ENCODE results near the gene KLHL29. TPM values are rescaled to one million over a fixed set of nuclear protein-coding genes. Genes with fewer than 3 reads are reported as not detected.

Gene KLHL29
- polyA plus RNA-seq, 1 donor from 2014 or later: 42.4 TPM

DNA sequence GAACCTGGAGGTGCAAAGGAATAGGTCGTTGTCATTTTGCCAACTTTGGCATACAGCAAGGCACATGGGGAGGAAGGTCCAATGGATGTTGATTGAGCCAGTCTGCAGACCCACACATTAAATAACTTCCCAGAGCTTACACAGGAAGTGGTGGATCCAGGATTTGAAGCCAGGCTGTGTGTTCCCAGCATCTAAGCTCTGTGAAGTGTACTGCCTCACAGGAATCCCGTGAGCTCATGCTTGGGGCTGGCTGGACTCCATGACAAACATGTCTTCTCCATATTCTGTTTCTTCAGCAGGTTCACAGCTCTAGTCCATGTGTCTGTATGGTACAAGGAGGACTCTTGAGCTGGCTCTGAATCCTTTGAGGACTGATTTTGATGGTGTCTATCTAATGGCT is 63.9 kb downstream of the KLHL29 start:
- Histone ChIP-seq H3K4me3 (ENCODE audit: low read length) (no peak overlapping the region), H3K36me3 (ENCODE audit: insufficient read depth, low read length) (no peaks in the 10 kb centered on the region), H3K9me3 (ENCODE audit: low read length) (no peaks in the 10 kb centered on the region), H3K9ac (ENCODE audit: low read length) (no peak overlapping the region), H3K79me2 (replicated peaks; ENCODE audit: insufficient read depth, low read length) (no peaks in the 10 kb centered on the region), H2AFZ (ENCODE audit: low read depth, low read length) (no peak overlapping the region), H3K27ac (ENCODE audit: low read length) (no peak overlapping the region), H3K27me3 (ENCODE audit: insufficient read depth, low read depth, low read length) (no peaks in the 10 kb centered on the region), H3K9me2 (ENCODE audit: insufficient read depth, low read length) (no peaks in the 10 kb centered on the region), H3F3A (ENCODE audit: insufficient read depth, low read length, poor library complexity, severe bottlenecking) (no peaks in the 10 kb centered on the region), H4K20me1 (ENCODE audit: insufficient read depth) (no peaks in the 10 kb centered on the region), H3K4me2 (ENCODE audit: low read length) (no peak overlapping the region)
- TF ChIP-seq TAF1 (IDR thresholded peaks at IDR 0.05; ENCODE audit: low read depth) (no peak), RAD21 (conservative IDR thresholded peaks at IDR 0.05) (no peak), POLR2AphosphoS5 (IDR thresholded peaks at IDR 0.05) (no peak), EP300 (conservative IDR thresholded peaks at IDR 0.05; ENCODE audit: poor library complexity, severe bottlenecking) (no peak), SMC3 (conservative IDR thresholded peaks at IDR 0.05; ENCODE audit: poor library complexity) (no peak), MXI1 (conservative IDR thresholded peaks at IDR 0.05; ENCODE audit: poor library complexity, severe bottlenecking) (no peak)
- TF ChIP-seq, protein P1, sequence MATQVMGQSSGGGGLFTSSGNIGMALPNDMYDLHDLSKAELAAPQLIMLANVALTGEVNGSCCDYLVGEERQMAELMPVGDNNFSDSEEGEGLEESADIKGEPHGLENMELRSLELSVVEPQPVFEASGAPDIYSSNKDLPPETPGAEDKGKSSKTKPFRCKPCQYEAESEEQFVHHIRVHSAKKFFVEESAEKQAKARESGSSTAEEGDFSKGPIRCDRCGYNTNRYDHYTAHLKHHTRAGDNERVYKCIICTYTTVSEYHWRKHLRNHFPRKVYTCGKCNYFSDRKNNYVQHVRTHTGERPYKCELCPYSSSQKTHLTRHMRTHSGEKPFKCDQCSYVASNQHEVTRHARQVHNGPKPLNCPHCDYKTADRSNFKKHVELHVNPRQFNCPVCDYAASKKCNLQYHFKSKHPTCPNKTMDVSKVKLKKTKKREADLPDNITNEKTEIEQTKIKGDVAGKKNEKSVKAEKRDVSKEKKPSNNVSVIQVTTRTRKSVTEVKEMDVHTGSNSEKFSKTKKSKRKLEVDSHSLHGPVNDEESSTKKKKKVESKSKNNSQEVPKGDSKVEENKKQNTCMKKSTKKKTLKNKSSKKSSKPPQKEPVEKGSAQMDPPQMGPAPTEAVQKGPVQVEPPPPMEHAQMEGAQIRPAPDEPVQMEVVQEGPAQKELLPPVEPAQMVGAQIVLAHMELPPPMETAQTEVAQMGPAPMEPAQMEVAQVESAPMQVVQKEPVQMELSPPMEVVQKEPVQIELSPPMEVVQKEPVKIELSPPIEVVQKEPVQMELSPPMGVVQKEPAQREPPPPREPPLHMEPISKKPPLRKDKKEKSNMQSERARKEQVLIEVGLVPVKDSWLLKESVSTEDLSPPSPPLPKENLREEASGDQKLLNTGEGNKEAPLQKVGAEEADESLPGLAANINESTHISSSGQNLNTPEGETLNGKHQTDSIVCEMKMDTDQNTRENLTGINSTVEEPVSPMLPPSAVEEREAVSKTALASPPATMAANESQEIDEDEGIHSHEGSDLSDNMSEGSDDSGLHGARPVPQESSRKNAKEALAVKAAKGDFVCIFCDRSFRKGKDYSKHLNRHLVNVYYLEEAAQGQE (IDR thresholded peaks at IDR 0.05; ENCODE audit: borderline replicate concordance): no peak

- TF ChIP-seq RAD21 (conservative IDR thresholded peaks at IDR 0.05) (no peak), EP300 (conservative IDR thresholded peaks at IDR 0.05; ENCODE audit: poor library complexity, severe bottlenecking) (no peak), MXI1 (conservative IDR thresholded peaks at IDR 0.05; ENCODE audit: poor library complexity, severe bottlenecking) (no peak), SMC3 (conservative IDR thresholded peaks at IDR 0.05; ENCODE audit: poor library complexity) (no peak), CTCF (IDR thresholded peaks at IDR 0.05; ENCODE audit: poor library complexity, severe bottlenecking) (no peak), TAF1 (IDR thresholded peaks at IDR 0.05; ENCODE audit: low read depth) (no peak), POLR2AphosphoS5 (IDR thresholded peaks at IDR 0.05) (no peak), EZH2 (IDR thresholded peaks at IDR 0.05; ENCODE audit: borderline replicate concordance, insufficient read depth, low read length, poor library complexity, severe bottlenecking) (no peak)
- TF ChIP-seq, protein P1 (IDR thresholded peaks at IDR 0.05; ENCODE audit: borderline replicate concordance): no peak
- H3K4me2 ChIP-seq (ENCODE audit: low read length): no peak overlapping the region
- H3K4me3 ChIP-seq (ENCODE audit: low read length): no peak overlapping the region
- H3K9me2 ChIP-seq (ENCODE audit: insufficient read depth, low read length): no peaks in the 10 kb centered on the region
- no peaks in the 10 kb centered on the region for H3K79me2 ChIP-seq (replicated peaks; ENCODE audit: insufficient read depth, low read length)
- H3K9me3 ChIP-seq (ENCODE audit: low read length): no peaks in the 10 kb centered on the region
- H3K36me3 ChIP-seq (ENCODE audit: insufficient read depth, low read length): no peaks in the 10 kb centered on the region
- H3K27me3 ChIP-seq (ENCODE audit: insufficient read depth, low read depth, low read length): no peaks in the 10 kb centered on the region
- no peak overlapping the region for H3K27ac ChIP-seq (ENCODE audit: low read length)
- H3K9ac ChIP-seq (ENCODE audit: low read length): no peak overlapping the region
- H3F3A ChIP-seq (ENCODE audit: insufficient read depth, low read length, poor library complexity, severe bottlenecking): no peaks in the 10 kb centered on the region
- no peak overlapping the region for H2AFZ ChIP-seq (ENCODE audit: low read depth, low read length)
- no peaks in the 10 kb centered on the region for H4K20me1 ChIP-seq (ENCODE audit: insufficient read depth)
Observed at GRCh38 chr2:23449413-23449812, 64.4 kb downstream of the KLHL29 start.
